Retinal pigment epithelial cell (primary cell): ENCODE data around the gene SHROOM1.

Experiments used
- DNase-seq: peaks from one replicate; pipeline ENCODE4 v3.0.0-alpha.2; 2010; ENCODE audit warnings: low read depth
- H3K4me3 ChIP-seq: 2 replicates; pipeline ENCODE4 v1.5.1; 2011; ENCODE audit warnings: mild to moderate bottlenecking, low read length, control low read depth, moderate library complexity
- TF ChIP-seq, protein P1 (sequence below): conservative IDR thresholded peaks from 2 replicates; pipeline ENCODE4 v1.5.1; 2011; ENCODE audit warnings: low read depth, low read length, control low read depth, inconsistent platforms

The SHROOM1 gene

DNA sequence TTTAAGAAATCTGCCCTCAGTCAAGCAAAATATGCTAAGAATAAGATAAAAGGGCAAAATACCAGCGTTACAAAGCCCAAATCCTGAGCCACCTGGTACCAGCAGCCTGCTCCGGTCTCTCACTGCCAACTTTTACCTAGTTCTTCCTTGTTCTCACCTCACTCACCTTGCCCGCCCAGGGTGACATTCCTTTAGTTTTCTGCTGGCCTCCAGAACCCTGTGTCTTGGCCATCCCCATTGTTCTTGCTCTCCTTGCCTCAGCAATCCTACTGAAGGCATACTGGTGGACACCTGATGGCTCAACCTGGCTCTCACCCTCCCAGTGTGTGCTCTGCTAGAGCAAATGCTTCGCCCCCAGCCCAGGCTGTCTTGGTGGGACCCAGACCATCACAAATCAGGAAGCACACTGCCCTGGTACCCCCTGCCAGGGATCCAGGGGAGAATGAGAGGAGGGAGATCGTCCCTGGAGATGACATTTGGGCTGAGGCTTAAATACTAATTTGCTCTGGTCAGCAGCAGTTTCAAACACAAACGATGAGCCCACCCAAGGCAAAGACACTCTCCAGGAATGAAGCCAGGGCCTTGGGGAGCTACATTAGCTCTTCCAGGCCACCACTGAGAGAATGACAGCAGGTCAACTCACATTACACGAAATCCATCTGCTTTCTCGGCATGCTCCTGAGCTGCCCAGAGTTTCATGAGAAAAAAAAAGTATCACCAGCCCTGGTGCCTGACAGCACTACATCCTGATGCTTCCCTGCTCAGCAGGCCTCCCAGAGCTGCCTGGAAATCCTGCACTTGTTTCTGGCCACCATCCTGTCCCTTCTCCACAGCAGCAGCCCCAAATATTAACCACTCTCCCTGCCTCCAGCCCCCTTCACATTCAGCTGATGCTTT is 41.2 kb downstream of the SHROOM1 start:
- no peak overlapping the region for H3K4me3 ChIP-seq
- TF ChIP-seq, protein P1, sequence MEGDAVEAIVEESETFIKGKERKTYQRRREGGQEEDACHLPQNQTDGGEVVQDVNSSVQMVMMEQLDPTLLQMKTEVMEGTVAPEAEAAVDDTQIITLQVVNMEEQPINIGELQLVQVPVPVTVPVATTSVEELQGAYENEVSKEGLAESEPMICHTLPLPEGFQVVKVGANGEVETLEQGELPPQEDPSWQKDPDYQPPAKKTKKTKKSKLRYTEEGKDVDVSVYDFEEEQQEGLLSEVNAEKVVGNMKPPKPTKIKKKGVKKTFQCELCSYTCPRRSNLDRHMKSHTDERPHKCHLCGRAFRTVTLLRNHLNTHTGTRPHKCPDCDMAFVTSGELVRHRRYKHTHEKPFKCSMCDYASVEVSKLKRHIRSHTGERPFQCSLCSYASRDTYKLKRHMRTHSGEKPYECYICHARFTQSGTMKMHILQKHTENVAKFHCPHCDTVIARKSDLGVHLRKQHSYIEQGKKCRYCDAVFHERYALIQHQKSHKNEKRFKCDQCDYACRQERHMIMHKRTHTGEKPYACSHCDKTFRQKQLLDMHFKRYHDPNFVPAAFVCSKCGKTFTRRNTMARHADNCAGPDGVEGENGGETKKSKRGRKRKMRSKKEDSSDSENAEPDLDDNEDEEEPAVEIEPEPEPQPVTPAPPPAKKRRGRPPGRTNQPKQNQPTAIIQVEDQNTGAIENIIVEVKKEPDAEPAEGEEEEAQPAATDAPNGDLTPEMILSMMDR = no peak
- no peak for DNase-seq

DNA sequence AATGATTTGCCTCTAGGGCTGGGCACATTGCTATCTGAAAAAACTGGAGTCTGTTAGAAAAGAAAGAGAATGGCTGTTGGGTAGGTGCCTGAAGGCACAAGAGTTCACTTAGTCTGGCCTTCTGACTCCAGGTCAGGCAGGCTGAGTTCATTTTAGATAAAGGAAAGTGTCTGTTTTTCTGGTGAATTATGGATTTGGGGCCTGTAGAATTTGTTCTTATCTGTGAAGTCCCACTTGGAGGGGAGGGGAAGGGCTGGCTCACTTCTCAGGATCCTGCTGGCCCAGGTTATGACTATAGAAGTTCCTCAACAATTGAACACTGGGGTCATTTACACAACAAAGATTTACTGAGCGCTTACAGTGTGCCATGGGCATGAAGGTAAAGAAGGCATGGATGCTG is 41.9 kb downstream of the SHROOM1 start:
- H3K4me3 ChIP-seq = no peak overlapping the region
- TF ChIP-seq, protein P1 = no peak
- DNase-seq = no peak

DNA sequence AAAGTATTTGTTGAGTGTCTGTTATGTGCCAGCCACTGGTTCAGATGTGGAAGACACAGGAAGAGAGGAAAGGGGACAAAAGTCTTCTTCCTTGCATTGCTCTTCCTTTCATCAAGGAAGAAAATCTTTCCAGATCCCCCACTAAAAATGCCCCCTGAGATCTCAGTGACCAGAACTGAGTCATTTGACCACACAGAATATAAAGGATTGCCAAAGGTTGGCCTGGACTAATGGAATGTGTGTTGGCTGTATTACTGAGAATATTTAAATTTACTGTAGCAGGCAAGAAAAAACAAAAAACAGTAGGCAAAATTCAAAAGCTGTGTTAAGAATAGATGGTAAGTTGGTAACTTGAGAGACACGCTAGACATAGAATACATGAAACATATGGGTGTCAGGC is 43.4 kb downstream of the SHROOM1 start:
- no peak overlapping the region for H3K4me3 ChIP-seq
- DNase-seq = no peak
- TF ChIP-seq, protein P1 = no peak

DNA sequence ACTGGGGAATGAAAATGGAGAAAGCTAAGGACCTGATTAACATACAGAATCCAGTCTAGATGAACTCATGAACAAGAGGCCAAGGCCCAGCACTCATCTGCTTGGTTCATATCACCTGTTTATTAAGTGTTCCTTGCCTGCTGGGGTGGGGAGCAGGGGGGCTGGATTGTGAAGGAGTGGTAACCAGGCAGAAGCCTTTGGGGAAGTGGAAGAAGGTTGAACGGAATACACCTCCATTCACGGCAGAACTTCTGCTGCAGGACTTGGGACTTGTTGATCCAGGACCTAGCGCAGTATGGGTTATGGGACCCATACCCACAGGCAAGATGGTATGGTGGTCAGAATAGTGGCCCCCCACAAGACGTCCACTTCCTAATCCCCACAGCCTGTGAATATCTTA is 44.6 kb downstream of the SHROOM1 start:
- DNase-seq = no peak
- TF ChIP-seq, protein P1 = no peak

DNA sequence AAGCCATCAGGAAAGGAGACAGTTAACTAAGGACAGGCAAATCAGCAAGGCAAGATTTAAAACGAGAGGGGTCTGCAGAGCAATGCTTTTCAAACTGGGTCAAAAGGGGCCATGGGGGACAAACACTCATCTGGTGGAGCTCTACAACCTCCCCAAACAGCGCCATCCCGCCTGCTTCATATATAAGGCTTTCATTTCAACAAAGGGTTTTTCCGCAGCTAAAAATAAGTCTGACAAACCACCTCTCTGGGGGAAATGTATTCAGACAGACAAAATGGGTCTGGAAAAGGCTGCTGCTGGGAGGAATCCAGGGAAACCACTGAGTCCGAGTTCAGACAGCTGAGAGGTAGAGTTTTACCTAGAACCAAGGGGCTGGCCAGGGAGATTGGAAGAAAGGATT is 45.1 kb downstream of the SHROOM1 start:
- no peak for DNase-seq
- TF ChIP-seq, protein P1 = no peak

More for the DNA sequence above, 44.6 kb downstream of the SHROOM1 start:
- no peak overlapping the region for H3K4me3 ChIP-seq

DNA sequence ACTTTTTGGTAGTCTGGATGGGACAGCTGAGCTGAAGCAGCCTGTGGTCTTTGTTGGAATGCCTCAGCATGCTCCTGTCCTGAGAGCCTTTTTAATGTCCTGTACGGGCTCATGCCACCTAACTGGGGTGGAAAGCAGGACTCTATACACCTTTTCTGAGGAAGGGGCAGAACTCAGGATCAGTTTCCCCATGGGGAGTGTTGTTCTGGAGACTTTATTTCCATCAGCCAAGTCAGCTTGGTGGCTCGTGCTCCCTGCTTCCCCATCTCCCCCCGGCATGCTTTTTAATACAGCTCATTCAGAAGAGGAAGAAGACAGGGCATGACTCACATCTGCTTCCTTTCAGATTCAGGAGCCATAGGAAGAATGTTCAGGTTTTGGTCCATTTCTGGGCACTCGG is 48.3 kb downstream of the SHROOM1 start:
- H3K4me3 ChIP-seq = no peak overlapping the region
- DNase-seq = no peak
- TF ChIP-seq, protein P1 = no peak

More for the DNA sequence above, 45.1 kb downstream of the SHROOM1 start:
- H3K4me3 ChIP-seq = no peak overlapping the region

DNA sequence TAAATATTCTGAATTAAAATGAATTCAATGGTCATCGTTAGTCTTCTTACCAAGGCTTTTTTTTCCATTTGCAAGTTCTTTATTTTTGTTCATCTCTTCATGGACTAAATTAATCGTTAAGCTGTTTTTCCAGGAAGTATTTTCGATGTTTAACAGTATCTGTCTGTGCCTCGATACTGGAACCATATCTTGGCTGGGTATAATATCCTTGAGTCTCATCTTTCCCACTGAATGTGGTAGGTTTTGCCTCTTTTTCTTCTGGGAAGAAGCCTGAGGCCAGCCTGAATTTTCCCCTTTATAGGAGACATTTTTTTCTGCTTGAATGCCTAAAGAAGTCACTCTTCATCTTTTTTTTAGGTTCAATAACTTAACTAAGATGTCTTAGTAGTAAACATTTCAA is 49.4 kb downstream of the SHROOM1 start:
- H3K4me3 ChIP-seq = no peak overlapping the region
- TF ChIP-seq, protein P1 = no peak
- no peak for DNase-seq
